SH-SY5Y (cell line): ENCODE results near the gene TMA16.

ENCODE experiments used
- GATA2 ChIP-seq: IDR thresholded peaks from 2 replicates; pipeline ENCODE4 v1.6.1; 2011; ENCODE audit warnings: mild to moderate bottlenecking, low read depth, low read length
- GATA3 ChIP-seq: IDR thresholded peaks from 2 replicates; pipeline ENCODE4 v1.6.1; 2011; ENCODE audit warnings: low read depth, mild to moderate bottlenecking, low read length, moderate library complexity

Gene TMA16

GRCh38 chr4:163565226-163566135 is 71.0 kb downstream of the TMA16 start:
- TF ChIP-seq GATA2, result no peak
- TF ChIP-seq GATA3, result no peak

DNA sequence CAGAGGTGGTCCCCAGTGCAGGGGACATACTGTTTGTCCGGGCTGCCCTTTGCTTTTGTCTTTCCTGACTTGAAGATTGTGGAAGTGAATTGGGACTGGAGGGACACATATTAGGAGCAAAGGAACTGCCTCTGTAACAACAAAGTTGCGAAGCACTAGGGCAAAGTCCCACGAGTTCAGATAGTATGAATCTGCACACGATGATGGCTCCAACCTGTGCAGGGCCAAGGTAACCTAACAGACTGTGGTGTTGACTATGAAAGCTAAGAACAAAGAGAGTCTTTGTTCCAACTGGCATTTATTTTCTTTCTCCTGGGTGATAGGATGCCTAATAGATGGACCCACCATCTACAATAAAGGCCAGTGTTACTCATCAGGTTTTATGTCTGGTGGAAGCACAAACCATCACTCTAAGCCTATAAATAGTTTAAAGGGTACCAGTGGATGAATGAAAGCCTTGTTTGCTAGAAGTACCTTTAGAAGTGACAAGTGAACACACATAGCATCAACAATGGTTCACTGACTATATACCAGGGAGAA is 71.8 kb downstream of the TMA16 start:
- no peak for TF ChIP-seq GATA3
- no peak for TF ChIP-seq GATA2

DNA sequence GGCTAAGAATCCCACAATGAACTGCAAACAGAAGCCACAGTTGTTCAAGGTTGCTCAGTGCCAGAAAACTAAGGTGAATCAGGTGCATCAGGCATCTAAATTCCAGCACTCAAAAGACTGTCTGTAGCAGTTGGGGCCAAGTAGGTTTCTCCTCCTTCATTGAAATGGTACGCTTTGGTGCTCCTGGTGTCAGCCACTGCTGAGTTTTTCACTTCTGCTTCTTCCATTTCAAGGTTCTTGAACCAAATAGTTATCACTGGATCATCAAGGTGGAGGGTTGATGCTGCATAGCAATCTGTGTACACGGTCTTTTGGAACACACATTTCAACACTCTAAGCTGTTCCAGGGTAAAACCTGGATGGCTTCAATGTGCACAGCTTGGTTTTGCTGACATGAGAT is 74.4 kb downstream of the TMA16 start:
- no peak for TF ChIP-seq GATA2
- no peak for TF ChIP-seq GATA3
